ENCODE data around the gene DCST1.

DCST1 gene

DNA sequence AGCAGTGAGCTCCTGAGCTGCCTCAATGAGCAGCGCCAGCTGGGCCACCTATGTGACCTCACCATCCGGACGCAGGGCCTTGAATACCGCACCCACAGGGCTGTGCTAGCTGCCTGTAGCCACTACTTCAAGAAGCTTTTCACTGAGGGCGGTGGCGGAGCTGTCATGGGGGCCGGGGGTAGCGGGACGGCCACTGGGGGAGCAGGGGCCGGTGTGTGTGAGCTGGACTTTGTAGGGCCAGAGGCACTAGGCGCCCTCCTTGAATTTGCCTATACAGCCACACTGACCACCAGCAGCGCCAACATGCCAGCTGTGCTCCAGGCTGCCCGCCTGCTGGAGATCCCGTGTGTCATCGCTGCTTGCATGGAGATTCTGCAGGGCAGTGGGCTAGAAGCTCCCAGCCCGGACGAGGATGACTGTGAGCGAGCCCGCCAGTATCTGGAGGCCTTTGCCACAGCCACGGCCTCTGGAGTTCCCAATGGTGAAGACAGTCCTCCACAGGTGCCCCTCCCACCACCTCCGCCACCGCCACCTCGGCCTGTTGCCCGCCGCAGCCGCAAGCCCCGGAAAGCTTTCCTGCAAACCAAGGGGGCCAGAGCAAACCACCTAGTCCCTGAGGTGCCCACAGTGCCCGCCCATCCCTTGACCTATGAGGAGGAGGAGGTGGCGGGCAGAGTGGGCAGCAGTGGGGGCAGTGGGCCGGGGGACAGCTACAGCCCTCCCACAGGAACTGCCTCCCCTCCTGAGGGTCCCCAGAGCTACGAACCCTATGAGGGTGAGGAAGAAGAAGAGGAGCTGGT lies 18.7 kb upstream of the DCST1 start:
- peaks cover 29% of the 10 kb centered on the region for H3K4me1 ChIP-seq (ENCODE audit: insufficient read depth, insufficient read length)
- H3K36me3 ChIP-seq (ENCODE audit: insufficient read depth, insufficient read length, low read length): peaks cover 24% of the 10 kb centered on the region
- peaks cover 51% of the 10 kb centered on the region; the same call in 1 of the 2 replicates for H3K9me3 ChIP-seq (ENCODE audit: insufficient read depth, low read length)

DNA sequence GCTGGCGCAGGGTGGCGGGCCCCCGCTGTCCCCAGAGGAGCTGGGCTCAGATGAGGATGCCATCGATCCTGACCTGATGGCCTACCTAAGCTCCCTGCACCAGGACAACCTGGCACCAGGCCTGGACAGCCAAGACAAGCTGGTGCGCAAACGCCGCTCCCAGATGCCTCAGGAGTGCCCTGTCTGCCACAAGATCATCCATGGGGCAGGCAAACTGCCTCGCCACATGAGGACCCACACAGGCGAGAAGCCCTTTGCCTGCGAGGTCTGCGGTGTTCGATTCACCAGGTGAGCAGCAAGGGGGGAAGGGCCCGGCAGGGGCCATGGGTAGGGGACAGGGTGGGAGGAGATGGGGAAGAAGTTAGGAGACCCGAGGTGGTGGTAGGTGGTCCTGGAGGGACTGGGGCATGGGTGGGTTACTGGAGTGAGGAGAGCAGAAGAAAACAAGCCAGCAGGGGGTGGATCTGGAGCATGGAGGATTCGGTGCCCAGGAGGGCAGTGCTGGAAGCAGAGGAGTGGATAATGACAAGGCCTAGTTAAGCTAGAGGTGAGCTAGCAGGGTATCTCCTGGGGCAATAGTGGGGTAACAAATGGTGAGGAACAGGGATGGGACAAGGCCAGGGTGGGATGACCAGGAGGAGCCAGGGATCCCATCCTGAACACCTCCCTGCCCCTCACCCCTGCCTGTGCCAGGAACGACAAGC lies 17.9 kb upstream of the DCST1 start:
- peaks cover 25% of the 10 kb centered on the region for H3K4me1 ChIP-seq (ENCODE audit: insufficient read depth, insufficient read length)
- no peaks in the 10 kb centered on the region for H3K27me3 ChIP-seq (ENCODE audit: insufficient read depth, insufficient read length)
- no peak for DNase-seq (ENCODE audit: low read depth, low spot score)
- H3K4me3 ChIP-seq (ENCODE audit: insufficient read length, low read depth): no peak overlapping the region
- TF ChIP-seq ZNF274 (IDR thresholded peaks at IDR 0.05; ENCODE audit: low read depth, low read length) (no peak), SUZ12 (IDR thresholded peaks at IDR 0.05; ENCODE audit: extremely low read depth, insufficient read depth, insufficient read length) (no peak), YY1 (IDR thresholded peaks at IDR 0.05; ENCODE audit: insufficient read depth, insufficient read length) (no peak)
- H3K9me3 ChIP-seq (ENCODE audit: insufficient read depth, low read length): peaks cover 53% of the 10 kb centered on the region; the same call in 1 of the 2 replicates
- peaks cover 24% of the 10 kb centered on the region for H3K36me3 ChIP-seq (ENCODE audit: insufficient read depth, insufficient read length, low read length)
- H3K9ac ChIP-seq (ENCODE audit: insufficient read length, low read depth): no peak overlapping the region

More for the DNA sequence above, 18.7 kb upstream of the DCST1 start:
- Histone ChIP-seq H3K9ac (ENCODE audit: insufficient read length, low read depth) (no peak overlapping the region), H3K27me3 (ENCODE audit: insufficient read depth, insufficient read length) (no peaks in the 10 kb centered on the region), H3K4me3 (ENCODE audit: insufficient read length, low read depth) (no peak overlapping the region)
- TF ChIP-seq YY1 (IDR thresholded peaks at IDR 0.05; ENCODE audit: insufficient read depth, insufficient read length): no peak
- no peak for TF ChIP-seq SUZ12 (IDR thresholded peaks at IDR 0.05; ENCODE audit: extremely low read depth, insufficient read depth, insufficient read length)
- TF ChIP-seq ZNF274 (IDR thresholded peaks at IDR 0.05; ENCODE audit: low read depth, low read length): no peak
- DNase-seq (ENCODE audit: low read depth, low spot score): no peak

DNA sequence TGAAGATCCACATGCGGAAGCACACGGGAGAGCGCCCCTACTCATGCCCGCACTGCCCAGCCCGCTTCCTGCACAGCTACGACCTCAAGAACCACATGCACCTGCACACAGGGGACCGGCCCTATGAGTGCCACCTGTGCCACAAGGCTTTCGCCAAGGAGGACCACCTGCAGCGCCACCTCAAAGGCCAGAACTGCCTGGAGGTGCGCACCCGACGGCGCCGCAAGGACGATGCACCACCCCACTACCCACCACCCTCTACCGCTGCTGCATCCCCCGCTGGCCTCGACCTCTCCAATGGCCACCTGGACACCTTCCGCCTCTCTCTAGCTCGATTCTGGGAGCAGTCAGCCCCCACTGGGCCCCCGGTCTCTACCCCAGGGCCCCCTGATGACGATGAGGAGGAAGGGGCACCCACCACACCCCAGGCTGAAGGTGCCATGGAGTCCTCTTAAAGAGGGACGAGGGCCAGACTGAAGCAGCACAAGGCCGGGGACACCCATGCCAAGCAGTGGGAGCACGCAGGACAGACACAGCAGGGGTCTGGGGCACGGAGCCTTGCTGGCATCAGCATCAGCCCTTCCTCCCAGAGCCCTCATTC lies 17.3 kb upstream of the DCST1 start:
- no peaks in the 10 kb centered on the region for H3K27me3 ChIP-seq (ENCODE audit: insufficient read depth, insufficient read length)
- H3K9ac ChIP-seq (ENCODE audit: insufficient read length, low read depth): no peak overlapping the region
- H3K9me3 ChIP-seq (ENCODE audit: insufficient read depth, low read length): peaks cover 54% of the 10 kb centered on the region; the same call in 1 of the 2 replicates
- H3K36me3 ChIP-seq (ENCODE audit: insufficient read depth, insufficient read length, low read length): peaks cover 24% of the 10 kb centered on the region
- DNase-seq (ENCODE audit: low read depth, low spot score): no peak
- H3K4me1 ChIP-seq (ENCODE audit: insufficient read depth, insufficient read length): peaks cover 19% of the 10 kb centered on the region
- no peak overlapping the region for H3K4me3 ChIP-seq (ENCODE audit: insufficient read length, low read depth)
- TF ChIP-seq YY1 (IDR thresholded peaks at IDR 0.05; ENCODE audit: insufficient read depth, insufficient read length) (no peak), ZNF274 (IDR thresholded peaks at IDR 0.05; ENCODE audit: low read depth, low read length) (no peak), SUZ12 (IDR thresholded peaks at IDR 0.05; ENCODE audit: extremely low read depth, insufficient read depth, insufficient read length) (no peak)

DNA sequence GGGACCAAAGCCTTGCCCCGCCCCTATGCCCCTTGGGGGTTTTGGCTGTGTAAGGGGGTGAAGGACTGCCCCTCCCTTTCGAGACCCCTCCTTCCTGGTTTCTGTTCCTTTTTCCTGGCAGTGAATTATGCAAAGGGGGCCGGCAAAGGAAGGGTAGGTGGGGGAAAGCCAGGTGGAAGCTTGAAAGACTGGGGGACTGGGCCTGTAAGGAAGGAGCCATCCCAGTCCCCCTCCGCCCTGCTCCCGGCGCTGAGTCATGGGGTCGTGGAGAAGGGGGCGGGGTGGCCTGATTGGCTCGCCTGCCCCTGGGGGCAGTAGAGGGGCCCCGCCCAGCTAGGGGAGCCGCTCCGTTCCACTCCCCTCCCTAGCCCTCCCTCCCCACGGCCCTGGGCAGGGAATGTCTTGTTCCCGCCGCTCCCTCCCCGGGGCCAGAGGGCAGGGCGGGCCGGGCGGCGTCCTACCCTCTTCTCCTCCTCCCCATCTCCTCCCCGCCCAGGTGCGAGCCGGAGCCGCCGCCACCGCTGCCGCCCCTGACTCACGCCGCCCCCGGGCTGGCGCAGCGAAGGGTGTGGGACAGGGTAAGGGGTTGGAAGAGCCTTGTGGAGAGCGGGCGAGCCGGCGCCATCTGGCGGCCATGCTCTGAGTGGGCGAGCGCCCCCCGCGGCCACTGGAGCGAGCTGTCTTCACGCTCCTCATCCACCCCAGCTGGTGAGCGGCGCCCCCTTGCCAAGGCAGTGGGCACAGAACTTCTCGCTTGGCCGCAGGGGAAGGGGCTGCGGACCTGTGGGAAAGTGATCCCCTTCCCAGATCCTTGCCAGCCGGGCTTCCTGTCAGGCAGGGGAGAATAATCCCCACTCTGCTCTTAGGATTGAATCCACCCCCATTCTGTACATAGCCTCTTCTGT lies 16.3 kb upstream of the DCST1 start:
- Histone ChIP-seq H3K4me1 (ENCODE audit: insufficient read depth, insufficient read length) (peaks cover 14% of the 10 kb centered on the region), H3K27me3 (ENCODE audit: insufficient read depth, insufficient read length) (no peaks in the 10 kb centered on the region), H3K4me3 (ENCODE audit: insufficient read length, low read depth) (peak overlapping the region; percentile 6), H3K9me3 (ENCODE audit: insufficient read depth, low read length) (peaks cover 63% of the 10 kb centered on the region; the same call in 1 of the 2 replicates), H3K36me3 (ENCODE audit: insufficient read depth, insufficient read length, low read length) (peaks cover 24% of the 10 kb centered on the region), H3K9ac (ENCODE audit: insufficient read length, low read depth) (peak overlapping the region; percentile 61)
- peak; percentile 96 for DNase-seq (ENCODE audit: low read depth, low spot score)
- TF ChIP-seq SUZ12 (IDR thresholded peaks at IDR 0.05; ENCODE audit: extremely low read depth, insufficient read depth, insufficient read length) (no peak), ZNF274 (IDR thresholded peaks at IDR 0.05; ENCODE audit: low read depth, low read length) (no peak), YY1 (IDR thresholded peaks at IDR 0.05; ENCODE audit: insufficient read depth, insufficient read length) (peak; percentile 42)

DNA sequence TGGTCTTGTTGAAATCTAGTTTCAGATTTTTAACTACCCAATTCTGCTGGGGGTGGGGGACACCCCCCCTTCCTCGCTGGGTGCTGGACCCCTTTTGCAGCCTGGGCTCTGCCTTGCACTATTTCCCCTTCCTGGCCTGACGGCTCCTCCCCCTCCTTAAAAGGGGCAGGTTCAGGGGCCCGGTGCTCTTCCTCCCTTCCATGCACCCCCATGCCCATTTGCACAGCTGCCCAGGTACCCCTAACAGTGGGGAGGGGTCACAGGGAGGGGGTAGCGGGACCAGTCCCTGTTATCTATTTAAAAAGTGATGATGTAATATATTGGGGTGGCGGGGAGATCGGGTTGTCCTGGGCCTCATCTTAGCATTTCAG lies 15.7 kb upstream of the DCST1 start:
- Histone ChIP-seq H3K36me3 (ENCODE audit: insufficient read depth, insufficient read length, low read length) (peaks cover 24% of the 10 kb centered on the region), H3K9ac (ENCODE audit: insufficient read length, low read depth) (peak overlapping the region; percentile 61), H3K9me3 (ENCODE audit: insufficient read depth, low read length) (peaks cover 63% of the 10 kb centered on the region; the same call in 1 of the 2 replicates), H3K4me1 (ENCODE audit: insufficient read depth, insufficient read length) (peaks cover 11% of the 10 kb centered on the region), H3K4me3 (ENCODE audit: insufficient read length, low read depth) (peak overlapping the region; percentile 6), H3K27me3 (ENCODE audit: insufficient read depth, insufficient read length) (no peaks in the 10 kb centered on the region)
- TF ChIP-seq ZNF274 (IDR thresholded peaks at IDR 0.05; ENCODE audit: low read depth, low read length): no peak
- TF ChIP-seq YY1 (IDR thresholded peaks at IDR 0.05; ENCODE audit: insufficient read depth, insufficient read length): no peak
- no peak for TF ChIP-seq SUZ12 (IDR thresholded peaks at IDR 0.05; ENCODE audit: extremely low read depth, insufficient read depth, insufficient read length)
- DNase-seq (ENCODE audit: low read depth, low spot score): no peak

DNA sequence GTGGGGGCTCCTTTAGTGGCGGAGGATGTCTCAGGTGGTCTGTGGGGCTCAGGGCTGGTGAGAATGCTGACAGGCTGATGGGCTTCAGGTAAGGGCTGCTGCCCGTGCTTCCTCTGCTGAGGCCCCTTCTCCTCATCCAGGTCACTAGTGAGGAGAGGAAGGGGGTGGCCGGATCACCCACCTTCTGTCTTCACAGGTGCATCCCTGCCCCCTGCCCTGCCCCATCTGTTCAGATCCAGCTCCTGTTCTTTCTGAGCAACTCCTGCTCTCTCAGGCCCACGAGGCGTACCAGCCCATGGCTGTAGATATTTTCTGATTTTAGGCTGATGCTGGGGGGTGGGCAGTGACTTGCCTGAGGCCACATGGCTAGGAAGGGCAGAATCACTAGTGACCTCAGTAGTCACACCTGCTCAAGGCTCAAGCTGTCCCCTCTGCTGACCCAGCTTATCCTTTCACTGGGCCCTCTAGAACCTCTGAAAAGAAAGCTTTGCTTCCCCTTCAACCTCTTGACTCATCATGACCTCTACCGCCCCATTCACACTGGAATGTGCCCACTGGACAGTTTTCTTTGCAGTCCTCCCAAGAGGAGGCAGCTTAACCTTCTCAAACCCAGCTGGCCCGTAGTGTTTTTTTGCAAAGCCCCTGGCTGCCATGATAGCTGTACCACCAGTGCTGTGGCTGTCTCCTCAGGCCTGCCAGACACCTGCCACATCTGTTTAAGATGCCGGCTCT lies 14.8 kb upstream of the DCST1 start:
- H3K27me3 ChIP-seq (ENCODE audit: insufficient read depth, insufficient read length): no peaks in the 10 kb centered on the region
- H3K9ac ChIP-seq (ENCODE audit: insufficient read length, low read depth): no peak overlapping the region
- DNase-seq (ENCODE audit: low read depth, low spot score): no peak
- H3K36me3 ChIP-seq (ENCODE audit: insufficient read depth, insufficient read length, low read length): peaks cover 24% of the 10 kb centered on the region
- H3K9me3 ChIP-seq (ENCODE audit: insufficient read depth, low read length): peaks cover 63% of the 10 kb centered on the region; the same call in 1 of the 2 replicates
- TF ChIP-seq ZNF274 (IDR thresholded peaks at IDR 0.05; ENCODE audit: low read depth, low read length) (no peak), SUZ12 (IDR thresholded peaks at IDR 0.05; ENCODE audit: extremely low read depth, insufficient read depth, insufficient read length) (no peak), YY1 (IDR thresholded peaks at IDR 0.05; ENCODE audit: insufficient read depth, insufficient read length) (no peak)
- no peak overlapping the region for H3K4me3 ChIP-seq (ENCODE audit: insufficient read length, low read depth)
- H3K4me1 ChIP-seq (ENCODE audit: insufficient read depth, insufficient read length): peaks cover 7% of the 10 kb centered on the region
